Fibroblast of lung (primary cell): ENCODE results near the gene EVX1. TPM values are rescaled to one million over a fixed set of nuclear protein-coding genes. Genes with fewer than 3 reads are reported as not detected.

Experiments
- DNase-seq, 2 donors: peaks; one replicate each; pipeline versions ENCODE4 v3.0.0 to v3.0.0-alpha.2; 2010; ENCODE audit warnings: low read depth in 2 of 2
- H2AFZ ChIP-seq: 2 replicates; pipeline ENCODE4 v1.5.1; 2012; ENCODE audit warnings: low read length, control low read depth, inconsistent platforms
- H3K27ac ChIP-seq: 2 replicates; pipeline ENCODE4 v1.5.1; 2011; ENCODE audit warnings: low read length, control low read depth; ENCODE audit not compliant: insufficient read depth
- H3K27me3 ChIP-seq: 2 replicates; pipeline ENCODE4 v1.5.1; 2011; ENCODE audit warnings: mild to moderate bottlenecking, low read length; ENCODE audit not compliant: control insufficient read depth, insufficient read depth
- H3K36me3 ChIP-seq: 2 replicates; pipeline ENCODE4 v1.5.1; 2011; ENCODE audit warnings: low read length; ENCODE audit not compliant: control insufficient read depth, insufficient read depth
- H3K4me1 ChIP-seq: 2 replicates; pipeline ENCODE4 v1.5.1; 2011; ENCODE audit warnings: low read length; ENCODE audit not compliant: control insufficient read depth, insufficient read depth; ENCODE audit errors: extremely low read depth
- H3K4me2 ChIP-seq: 2 replicates; pipeline ENCODE4 v1.5.1; 2011; ENCODE audit warnings: low read length, control low read depth; ENCODE audit not compliant: insufficient read depth; ENCODE audit errors: extremely low read depth
- H3K4me3 ChIP-seq, 4 experiments: fragments of 200-600 bp in 1 of 4; sonication (generic) in 1 of 4; replicated peaks in 1 of 4; 2 replicates each; pipeline ENCODE4 v1.5.1; 2011 to 2016; ENCODE audit warnings: low read length in 4 of 4, low read depth in 3 of 4, mild to moderate bottlenecking in 3 of 4, control low read depth in 2 of 4, inconsistent platforms in 1 of 4, mixed read lengths in 1 of 4; ENCODE audit not compliant: insufficient read depth in 1 of 4; ENCODE audit errors: control extremely low read depth in 1 of 4
- H3K79me2 ChIP-seq: 2 replicates; pipeline ENCODE4 v1.5.1; 2012; ENCODE audit warnings: mild to moderate bottlenecking, low read length, inconsistent platforms; ENCODE audit not compliant: control insufficient read depth, insufficient read depth
- H3K9ac ChIP-seq: 2 replicates; pipeline ENCODE4 v1.5.1; 2011; ENCODE audit warnings: mild to moderate bottlenecking, low read length, control low read depth; ENCODE audit not compliant: insufficient read depth
- H3K9me3 ChIP-seq: 2 replicates; pipeline ENCODE4 v1.5.1; 2012; ENCODE audit warnings: low read depth, low read length; ENCODE audit not compliant: control insufficient read depth, insufficient read depth
- H4K20me1 ChIP-seq: 2 replicates; pipeline ENCODE4 v1.5.1; 2011; ENCODE audit warnings: low read length; ENCODE audit not compliant: control insufficient read depth, insufficient read depth; ENCODE audit errors: extremely low read depth
- EZH2 ChIP-seq: IDR thresholded peaks from 2 replicates; pipeline ENCODE4 v1.5.1; 2012; ENCODE audit warnings: low read length, control low read depth, mild to moderate bottlenecking; ENCODE audit errors: missing control alignments
- polyA plus RNA-seq, 2 donors: library from polyadenylated mRNA; depleted of rRNA in 1 of 2; stranded (reverse) in 1 of 2; unstranded in 1 of 2; fragments of >200 nt; gene quantifications; 2 replicates each; pipeline ENCODE4 v1.2.1, GENCODE V29; 2011 to 2012; ENCODE audit warnings: missing spikeins in 1 of 2
- total RNA-seq: library from RNA; depleted of rRNA; stranded (reverse); fragments of >200 nt; gene quantifications from 2 replicates; pipeline ENCODE4 v1.2.1, GENCODE V29; 2014
- TF ChIP-seq, protein P1 (sequence below), 2 donors: IDR thresholded peaks in 1 of 2; conservative IDR thresholded peaks in 1 of 2; 1 replicate in 1 of 2; 2 replicates in 1 of 2; pipeline ENCODE4 v1.5.1; 2011 to 2012; ENCODE audit warnings: low read length in 2 of 2, control low read depth in 1 of 2, inconsistent platforms in 1 of 2, low read depth in 1 of 2, mild to moderate bottlenecking in 1 of 2

Gene EVX1
- total and polyA plus RNA-seq, 2 donors (not counting 1 experiment from before 2014, with no cell fraction given), result not detected

GRCh38 chr7:27198138-27198841 is 44.3 kb upstream of the EVX1 start:
- Histone ChIP-seq H3K9me3 (no peaks in the 10 kb centered on the region), H2AFZ (no peak overlapping the region), H3K27ac (no peak overlapping the region), H3K4me3 (no peak overlapping the region), H3K79me2 (no peaks in the 10 kb centered on the region), H3K4me2 (no peak overlapping the region), H3K9ac (no peak overlapping the region), H3K4me1 (no peaks in the 10 kb centered on the region), H3K27me3 (peaks cover 73% of the 10 kb centered on the region), H3K36me3 (no peaks in the 10 kb centered on the region), H4K20me1 (no peaks in the 10 kb centered on the region)
- no peak for DNase-seq
- peak; percentile 96 for TF ChIP-seq EZH2
- TF ChIP-seq, protein P1, sequence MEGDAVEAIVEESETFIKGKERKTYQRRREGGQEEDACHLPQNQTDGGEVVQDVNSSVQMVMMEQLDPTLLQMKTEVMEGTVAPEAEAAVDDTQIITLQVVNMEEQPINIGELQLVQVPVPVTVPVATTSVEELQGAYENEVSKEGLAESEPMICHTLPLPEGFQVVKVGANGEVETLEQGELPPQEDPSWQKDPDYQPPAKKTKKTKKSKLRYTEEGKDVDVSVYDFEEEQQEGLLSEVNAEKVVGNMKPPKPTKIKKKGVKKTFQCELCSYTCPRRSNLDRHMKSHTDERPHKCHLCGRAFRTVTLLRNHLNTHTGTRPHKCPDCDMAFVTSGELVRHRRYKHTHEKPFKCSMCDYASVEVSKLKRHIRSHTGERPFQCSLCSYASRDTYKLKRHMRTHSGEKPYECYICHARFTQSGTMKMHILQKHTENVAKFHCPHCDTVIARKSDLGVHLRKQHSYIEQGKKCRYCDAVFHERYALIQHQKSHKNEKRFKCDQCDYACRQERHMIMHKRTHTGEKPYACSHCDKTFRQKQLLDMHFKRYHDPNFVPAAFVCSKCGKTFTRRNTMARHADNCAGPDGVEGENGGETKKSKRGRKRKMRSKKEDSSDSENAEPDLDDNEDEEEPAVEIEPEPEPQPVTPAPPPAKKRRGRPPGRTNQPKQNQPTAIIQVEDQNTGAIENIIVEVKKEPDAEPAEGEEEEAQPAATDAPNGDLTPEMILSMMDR (conservative IDR thresholded peaks at IDR 0.05 in 1 of 2, IDR thresholded peaks at IDR 0.05 in 1 of 2; ENCODE audit: low read depth in 1 of 2, low read length in 2 of 2), result no peak

DNA sequence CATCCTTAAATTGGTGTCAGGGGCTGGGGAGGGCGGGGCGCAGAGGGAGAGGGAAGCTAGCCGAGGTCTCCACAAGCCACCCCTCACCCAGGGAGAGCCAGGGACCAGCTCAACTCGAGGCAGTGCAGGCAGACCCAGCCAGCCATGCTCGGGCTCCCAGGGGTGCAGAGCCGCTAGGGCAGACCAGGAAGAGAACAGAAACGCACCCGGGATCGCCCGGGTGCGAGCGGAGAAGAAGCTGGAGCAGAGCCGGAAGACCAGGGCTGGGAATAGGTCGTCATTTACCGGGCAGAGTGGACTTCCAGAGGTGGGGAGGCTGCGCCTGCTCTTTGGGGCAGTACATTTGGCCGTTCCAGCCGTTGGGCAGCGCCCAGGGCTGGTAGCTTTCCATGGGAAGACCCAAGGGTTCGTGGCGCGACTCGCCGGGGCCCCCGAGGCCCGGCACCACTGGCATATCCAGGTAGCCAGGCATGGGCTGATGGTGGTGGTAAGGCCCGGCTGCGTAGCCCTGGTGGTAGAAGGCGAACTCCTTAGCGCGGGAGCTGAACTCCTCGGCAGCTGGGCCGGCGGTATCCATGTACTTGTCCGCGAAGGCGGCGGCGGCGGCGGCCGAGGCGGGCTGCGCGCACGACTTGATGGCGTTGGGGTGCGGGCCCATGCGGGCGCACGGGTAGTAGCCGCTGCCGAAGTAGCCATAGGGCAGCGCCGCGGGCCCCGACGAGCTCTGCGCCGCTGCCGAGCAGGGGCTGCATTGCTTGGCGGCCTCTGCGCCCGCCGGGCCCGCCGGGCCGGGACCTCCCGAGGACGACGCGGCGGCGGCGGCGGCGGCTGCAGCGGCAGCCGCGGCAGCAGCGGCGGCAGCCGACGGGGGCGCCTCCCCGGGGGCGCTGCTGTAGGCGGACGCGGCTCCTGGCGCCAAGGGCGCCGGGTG is 43.5 kb upstream of the EVX1 start:
- Histone ChIP-seq H3K4me3 (no peak overlapping the region), H3K4me2 (no peak overlapping the region), H3K27me3 (peaks cover 73% of the 10 kb centered on the region), H3K79me2 (no peaks in the 10 kb centered on the region), H2AFZ (no peak overlapping the region), H3K9ac (no peak overlapping the region), H3K9me3 (no peaks in the 10 kb centered on the region), H3K27ac (no peak overlapping the region), H3K36me3 (no peaks in the 10 kb centered on the region), H4K20me1 (no peaks in the 10 kb centered on the region), H3K4me1 (no peaks in the 10 kb centered on the region)
- peak; percentile 84 for TF ChIP-seq EZH2
- TF ChIP-seq, protein P1 (conservative IDR thresholded peaks at IDR 0.05 in 1 of 2, IDR thresholded peaks at IDR 0.05 in 1 of 2; ENCODE audit: low read depth in 1 of 2, low read length in 2 of 2), result no peak
- DNase-seq, result no peak
